Caco-2 (cell line): ENCODE measurements around the gene GTPBP4. TPM values are rescaled to one million over a fixed set of nuclear protein-coding genes. Genes with fewer than 3 reads are reported as not detected.

Experiments used
- BruUV-seq: library from RNA; stranded (reverse); fragments of 400-500 nt; replicated peaks from 2 replicates; lab custom pipeline; 2021; lab: Mats Ljungman, UMichigan
- CTCF ChIA-PET: fragments of 300-600 bp; sonication (Branson Sonifier 250); formaldehyde crosslinking; loops from one replicate; lab custom pipeline; 2022; ENCODE audit warnings: antibody characterized with exemption; lab: Charles Lee
- POLR2A ChIA-PET: fragments of 300-600 bp; sonication (Branson Sonifier 250); formaldehyde crosslinking; loops from one replicate; lab custom pipeline; 2022; ENCODE audit warnings: antibody characterized with exemption; lab: Charles Lee
- DNase-seq, 2 experiments: peaks; one replicate each; pipeline versions ENCODE4 v3.0.0 to v3.0.0-alpha.2; 2020 to 2022
- H3K27me3 ChIP-seq: replicated peaks from 2 replicates; pipeline ENCODE4 v1.6.0; 2011; ENCODE audit warnings: low read length; ENCODE audit not compliant: control insufficient read depth, insufficient read depth
- H3K36me3 ChIP-seq: 2 replicates; pipeline ENCODE4 v1.5.1; 2011; ENCODE audit warnings: low read length; ENCODE audit not compliant: control insufficient read depth, insufficient read depth
- H3K4me1 ChIP-seq: fragments of 250-450 bp; sonication (Bioruptor Pico); 2 replicates; pipeline ENCODE4 v1.5.1; 2020; ENCODE audit warnings: mild to moderate bottlenecking
- H3K4me3 ChIP-seq: 2 replicates; pipeline ENCODE4 v1.5.1; 2011; ENCODE audit warnings: low read depth, mild to moderate bottlenecking, control low read depth, low read length
- H3K9me3 ChIP-seq: fragments of 250-450 bp; sonication (Bioruptor Pico); 2 replicates; pipeline ENCODE4 v1.5.1; 2020; ENCODE audit warnings: mild to moderate bottlenecking, moderate library complexity
- H3K27ac Mint-ChIP-seq: one replicate; pipeline ENCODE4 v1.8.0; 2022; ENCODE audit warnings: mixed read lengths; ENCODE audit not compliant: unreplicated experiment
- H3K27me3 Mint-ChIP-seq: one replicate; pipeline ENCODE4 v1.8.0; 2022; ENCODE audit warnings: mixed read lengths; ENCODE audit not compliant: insufficient read depth, unreplicated experiment
- H3K36me3 Mint-ChIP-seq: one replicate; pipeline ENCODE4 v1.8.0; 2022; ENCODE audit warnings: mild to moderate bottlenecking, mixed read lengths; ENCODE audit not compliant: insufficient read depth, unreplicated experiment
- H3K4me1 Mint-ChIP-seq: one replicate; pipeline ENCODE4 v1.8.0; 2022; ENCODE audit warnings: low read depth, mixed read lengths; ENCODE audit not compliant: unreplicated experiment
- H3K4me3 Mint-ChIP-seq: one replicate; pipeline ENCODE4 v1.8.0; 2022; ENCODE audit warnings: mild to moderate bottlenecking, moderate library complexity, mixed read lengths; ENCODE audit not compliant: unreplicated experiment
- H3K9me3 Mint-ChIP-seq: one replicate; pipeline ENCODE4 v1.8.0; 2022; ENCODE audit warnings: mixed read lengths; ENCODE audit not compliant: unreplicated experiment
- intact Hi-C: fragments of 100-400 bp; cut with micrococcal nuclease; formaldehyde crosslinking; loops from one replicate; pipeline ENCODE4 v1.10.0; 2022; ENCODE audit not compliant: unreplicated experiment
- total RNA-seq: library from RNA; stranded (reverse); gene quantifications from 2 replicates; pipeline ENCODE4 v1.2.3, GENCODE V29; 2022
- TF ChIP-seq, protein P1 (sequence below), 2 experiments: fragments of 200-600 bp in 1 of 2; IDR thresholded peaks; 1 replicate in 1 of 2; 2 replicates in 1 of 2; pipeline versions ENCODE4 v1.5.1 to v1.8.0; 2011 to 2022; ENCODE audit warnings: antibody characterized with exemption in 1 of 2, control low read depth in 1 of 2, inconsistent platforms in 1 of 2, low read depth in 1 of 2, low read length in 1 of 2, mild to moderate bottlenecking in 1 of 2, moderate library complexity in 1 of 2; ENCODE audit not compliant: insufficient read depth in 1 of 2, severe bottlenecking in 1 of 2, unreplicated experiment in 1 of 2

The GTPBP4 gene
- total RNA-seq, 1 experiment from 2014 or later = 202 TPM

DNA sequence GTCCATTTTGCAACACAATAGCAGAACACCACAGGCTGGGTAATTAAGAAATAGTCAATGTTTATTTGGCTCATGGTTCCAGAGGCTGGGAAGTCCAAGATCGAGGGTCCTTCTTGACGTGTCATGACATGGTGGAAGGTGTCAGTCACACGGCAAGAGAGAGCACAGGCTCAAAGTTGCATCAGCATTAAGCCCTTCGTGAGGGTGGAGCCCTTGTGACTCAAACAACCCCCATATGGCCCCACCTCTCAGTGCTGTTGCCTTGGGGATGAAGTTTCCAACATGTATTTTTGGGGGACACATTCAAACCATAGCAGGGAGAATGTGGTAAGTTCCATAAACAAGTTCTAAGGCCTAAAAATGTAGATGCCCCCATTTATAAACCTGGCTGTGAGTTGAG lies 24.6 kb upstream of the GTPBP4 start:
- CTCF ChIA-PET = no interaction called here
- Mint-ChIP-seq H3K4me3 (no peak overlapping the region), H3K36me3 (no peaks in the 10 kb centered on the region), H3K27ac (no peak overlapping the region), H3K9me3 (no peaks in the 10 kb centered on the region), H3K27me3 (no peaks in the 10 kb centered on the region), H3K4me1 (peaks cover 12% of the 10 kb centered on the region)
- no peak for DNase-seq
- Histone ChIP-seq H3K4me1 (peaks cover 4% of the 10 kb centered on the region; the same call in 1 of the 2 replicates), H3K4me3 (no peak overlapping the region), H3K9me3 (no peaks in the 10 kb centered on the region), H3K36me3 (no peaks in the 10 kb centered on the region), H3K27me3 (no peaks in the 10 kb centered on the region)
- intact Hi-C loops = no loop called here
- TF ChIP-seq, protein P1, sequence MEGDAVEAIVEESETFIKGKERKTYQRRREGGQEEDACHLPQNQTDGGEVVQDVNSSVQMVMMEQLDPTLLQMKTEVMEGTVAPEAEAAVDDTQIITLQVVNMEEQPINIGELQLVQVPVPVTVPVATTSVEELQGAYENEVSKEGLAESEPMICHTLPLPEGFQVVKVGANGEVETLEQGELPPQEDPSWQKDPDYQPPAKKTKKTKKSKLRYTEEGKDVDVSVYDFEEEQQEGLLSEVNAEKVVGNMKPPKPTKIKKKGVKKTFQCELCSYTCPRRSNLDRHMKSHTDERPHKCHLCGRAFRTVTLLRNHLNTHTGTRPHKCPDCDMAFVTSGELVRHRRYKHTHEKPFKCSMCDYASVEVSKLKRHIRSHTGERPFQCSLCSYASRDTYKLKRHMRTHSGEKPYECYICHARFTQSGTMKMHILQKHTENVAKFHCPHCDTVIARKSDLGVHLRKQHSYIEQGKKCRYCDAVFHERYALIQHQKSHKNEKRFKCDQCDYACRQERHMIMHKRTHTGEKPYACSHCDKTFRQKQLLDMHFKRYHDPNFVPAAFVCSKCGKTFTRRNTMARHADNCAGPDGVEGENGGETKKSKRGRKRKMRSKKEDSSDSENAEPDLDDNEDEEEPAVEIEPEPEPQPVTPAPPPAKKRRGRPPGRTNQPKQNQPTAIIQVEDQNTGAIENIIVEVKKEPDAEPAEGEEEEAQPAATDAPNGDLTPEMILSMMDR (IDR thresholded peaks at IDR 0.05; ENCODE audit: insufficient read depth in 1 of 2, low read depth in 1 of 2, low read length in 1 of 2, severe bottlenecking in 1 of 2, unreplicated experiment in 1 of 2) = no peak
- no TSS peak for BruUV-seq
- POLR2A ChIA-PET = interaction anchor here (1.5 kb wide), 1 partner anchor 25 kb away, joined by 3 read pairs; the partner anchor contains the start of gene GTPBP4

DNA sequence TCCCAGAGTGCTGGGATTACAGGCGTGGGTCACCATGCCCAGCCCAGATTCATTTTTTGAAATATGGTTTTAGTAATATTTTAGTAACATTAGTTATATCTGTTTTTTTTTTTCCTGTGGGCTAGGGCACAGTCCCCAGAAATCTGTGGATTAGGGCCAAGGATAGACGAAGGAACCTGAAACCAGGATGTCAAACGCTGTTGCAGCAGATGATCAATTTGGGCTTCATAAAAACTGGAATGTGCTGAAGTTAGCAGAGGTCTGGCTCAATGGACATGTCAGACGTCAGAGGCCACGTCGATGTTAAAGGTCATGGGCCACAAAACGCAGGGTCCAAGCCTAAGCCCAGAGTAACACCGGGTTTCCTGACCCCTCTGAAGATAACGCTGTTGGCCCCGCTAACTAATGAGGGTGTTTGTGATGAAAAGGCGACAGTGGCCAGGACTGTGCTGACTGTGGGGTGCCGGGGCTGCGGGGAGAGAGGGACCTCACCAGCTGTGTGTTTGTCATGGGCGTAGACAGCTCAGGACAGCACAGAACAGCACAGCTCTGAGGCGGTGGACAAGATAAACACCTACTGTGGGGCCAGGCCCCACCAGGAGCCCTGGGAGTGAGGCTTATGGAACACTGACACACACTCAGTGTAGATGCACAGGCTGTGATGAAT lies 23.8 kb upstream of the GTPBP4 start:
- Mint-ChIP-seq H3K4me3 (no peak overlapping the region), H3K9me3 (no peaks in the 10 kb centered on the region), H3K27ac (no peak overlapping the region), H3K4me1 (peaks cover 20% of the 10 kb centered on the region), H3K36me3 (peaks cover 6% of the 10 kb centered on the region), H3K27me3 (no peaks in the 10 kb centered on the region)
- no peaks in the 10 kb centered on the region for H3K27me3 ChIP-seq
- H3K36me3 ChIP-seq = no peaks in the 10 kb centered on the region
- no peak for DNase-seq
- TF ChIP-seq, protein P1 (IDR thresholded peaks at IDR 0.05; ENCODE audit: insufficient read depth in 1 of 2, low read depth in 1 of 2, low read length in 1 of 2, severe bottlenecking in 1 of 2, unreplicated experiment in 1 of 2) = no peak
- intact Hi-C loops = no loop called here
- peaks cover 12% of the 10 kb centered on the region for H3K4me1 ChIP-seq
- H3K4me3 ChIP-seq = no peak overlapping the region
- ChIA-PET CTCF (no interaction called here), POLR2A (no interaction called here)
- BruUV-seq = no TSS peak
- no peaks in the 10 kb centered on the region for H3K9me3 ChIP-seq

DNA sequence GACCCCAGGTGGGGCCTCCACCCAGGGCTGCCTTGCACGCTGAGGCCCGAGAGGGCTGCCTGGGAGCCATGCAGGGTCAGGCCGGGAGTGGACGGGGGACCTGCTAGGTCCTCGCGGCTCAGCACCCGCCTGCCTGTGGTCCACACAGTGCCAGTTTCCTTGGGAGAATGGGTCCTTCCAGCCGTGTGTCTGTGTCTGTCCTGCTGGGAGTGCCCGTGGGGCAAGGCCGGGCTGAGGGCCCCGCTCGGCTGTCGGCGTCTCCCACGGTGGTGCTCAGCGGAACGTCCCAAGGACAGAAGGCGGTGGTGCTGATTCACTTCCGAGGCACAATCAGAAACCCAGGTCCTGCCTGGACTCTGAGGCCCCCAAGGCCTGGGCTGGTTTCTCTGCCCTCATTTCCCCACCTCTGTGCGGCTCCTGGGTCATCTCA lies 23.2 kb upstream of the GTPBP4 start:
- Mint-ChIP-seq H3K4me1 (peaks cover 26% of the 10 kb centered on the region), H3K27ac (no peak overlapping the region), H3K36me3 (peaks cover 11% of the 10 kb centered on the region), H3K9me3 (no peaks in the 10 kb centered on the region), H3K27me3 (no peaks in the 10 kb centered on the region), H3K4me3 (no peak overlapping the region)
- BruUV-seq = no TSS peak
- TF ChIP-seq, protein P1 (IDR thresholded peaks at IDR 0.05; ENCODE audit: insufficient read depth in 1 of 2, low read depth in 1 of 2, low read length in 1 of 2, severe bottlenecking in 1 of 2, unreplicated experiment in 1 of 2) = no peak
- POLR2A ChIA-PET = no interaction called here
- Histone ChIP-seq H3K27me3 (no peaks in the 10 kb centered on the region), H3K36me3 (no peaks in the 10 kb centered on the region), H3K9me3 (no peaks in the 10 kb centered on the region), H3K4me1 (peaks cover 17% of the 10 kb centered on the region), H3K4me3 (no peak overlapping the region)
- DNase-seq = no peak
- intact Hi-C loops = no loop called here
- CTCF ChIA-PET = no interaction called here
